WTC11 (cell line): ENCODE data around the gene ZCCHC14. TPM values are rescaled to one million over a fixed set of nuclear protein-coding genes. Genes with fewer than 3 reads are reported as not detected.

Experiments
- ATAC-seq: fragments of 200-7000 bp; cut with Tn5 transposase; 2 replicates; pipeline ENCODE4 v1.10.0; 2021; ENCODE audit warnings: mild to moderate bottlenecking, moderate library complexity
- CTCF ChIA-PET: fragments of 300-600 bp; sonication (Branson Sonifier 250); formaldehyde crosslinking; loops from one replicate; lab custom pipeline; 2021; ENCODE audit warnings: antibody characterized with exemption; lab: Charles Lee
- POLR2A ChIA-PET: fragments of 350-600 bp; sonication (Branson Sonifier 250); formaldehyde crosslinking; loops from one replicate; lab custom pipeline; 2021; ENCODE audit warnings: antibody characterized with exemption; lab: Charles Lee
- DNase-seq: peaks from one replicate; pipeline ENCODE4 v3.0.0; 2021; ENCODE audit warnings: low spot score
- H3K27ac Mint-ChIP-seq: 2 replicates; pipeline ENCODE4 v1.8.0; 2021; ENCODE audit warnings: mixed read lengths
- H3K27me3 Mint-ChIP-seq: 2 replicates; pipeline ENCODE4 v1.8.0; 2021; ENCODE audit warnings: low read depth, mild to moderate bottlenecking, moderate library complexity, mixed read lengths
- H3K36me3 Mint-ChIP-seq: 2 replicates; pipeline ENCODE4 v1.8.0; 2021; ENCODE audit warnings: mixed read lengths
- H3K4me1 Mint-ChIP-seq: 2 replicates; pipeline ENCODE4 v1.8.0; 2022; ENCODE audit warnings: mixed read lengths
- H3K4me3 Mint-ChIP-seq: 2 replicates; pipeline ENCODE4 v1.8.0; 2021; ENCODE audit warnings: mild to moderate bottlenecking, moderate library complexity, mixed read lengths
- H3K9me3 Mint-ChIP-seq: 2 replicates; pipeline ENCODE4 v1.8.0; 2021; ENCODE audit warnings: mixed read lengths
- ATF3 ChIP-seq: sonication (generic); formaldehyde crosslinking; conservative IDR thresholded peaks from 2 replicates; pipeline ENCODE4 v1.8.1; 2022; ENCODE audit warnings: mild to moderate bottlenecking, missing genetic modification reagents
- CREB1 ChIP-seq: sonication (generic); formaldehyde crosslinking; IDR thresholded peaks from 2 replicates; pipeline ENCODE4 v1.8.0; 2023; ENCODE audit warnings: mild to moderate bottlenecking, missing genetic modification reagents
- CREM ChIP-seq: sonication (generic); formaldehyde crosslinking; IDR thresholded peaks from 2 replicates; pipeline ENCODE4 v1.8.1; 2022; ENCODE audit warnings: mild to moderate bottlenecking, missing genetic modification reagents, moderate library complexity
- CTCF ChIP-seq: fragments of 200-600 bp; IDR thresholded peaks from 2 replicates; pipeline ENCODE4 v1.8.0; 2022; ENCODE audit warnings: antibody characterized with exemption
- ELF4 ChIP-seq: sonication (generic); formaldehyde crosslinking; IDR thresholded peaks from 2 replicates; pipeline ENCODE4 v1.8.1; 2022; ENCODE audit warnings: low read depth, mild to moderate bottlenecking, moderate library complexity, missing genetic modification reagents
- EMX1 ChIP-seq: fragments of 250-450 bp; sonication (Bioruptor Pico); IDR thresholded peaks from 2 replicates; pipeline ENCODE4 v1.8.0; 2021; ENCODE audit warnings: mild to moderate bottlenecking
- FOXJ3 ChIP-seq: sonication (generic); formaldehyde crosslinking; IDR thresholded peaks from 2 replicates; pipeline ENCODE4 v1.9.0; 2021; ENCODE audit warnings: missing genetic modification reagents, mild to moderate bottlenecking, borderline replicate concordance
- FOXK1 ChIP-seq: sonication (generic); formaldehyde crosslinking; IDR thresholded peaks from 2 replicates; pipeline ENCODE4 v1.8.0; 2022; ENCODE audit warnings: mild to moderate bottlenecking, moderate library complexity, missing genetic modification reagents
- GRHL2 ChIP-seq: fragments of 250-450 bp; sonication (Bioruptor Pico); IDR thresholded peaks from 2 replicates; pipeline ENCODE4 v1.8.0; 2022; ENCODE audit warnings: mild to moderate bottlenecking, moderate library complexity; ENCODE audit not compliant: insufficient replicate concordance, severe bottlenecking
- IRF2 ChIP-seq: sonication (generic); formaldehyde crosslinking; IDR thresholded peaks from 2 replicates; pipeline ENCODE4 v1.8.0; 2022; ENCODE audit warnings: low read depth, missing genetic modification reagents, borderline replicate concordance
- NR3C1 ChIP-seq: sonication (generic); formaldehyde crosslinking; conservative IDR thresholded peaks from 2 replicates; pipeline ENCODE4 v1.8.1; 2023; ENCODE audit warnings: low read depth, mild to moderate bottlenecking, missing genetic modification reagents
- PRDM15 ChIP-seq: sonication (generic); formaldehyde crosslinking; IDR thresholded peaks from 2 replicates; pipeline ENCODE4 v1.8.0; 2022; ENCODE audit warnings: missing genetic modification reagents
- RELA ChIP-seq: sonication (generic); formaldehyde crosslinking; IDR thresholded peaks from 2 replicates; pipeline ENCODE4 v1.8.1; 2022; ENCODE audit warnings: missing genetic modification reagents, mild to moderate bottlenecking, borderline replicate concordance
- STAT6 ChIP-seq: sonication (generic); formaldehyde crosslinking; conservative IDR thresholded peaks from 2 replicates; pipeline ENCODE4 v1.8.1; 2023; ENCODE audit warnings: mild to moderate bottlenecking, low read depth, missing genetic modification reagents, moderate library complexity
- TCF7 ChIP-seq: sonication (generic); formaldehyde crosslinking; IDR thresholded peaks from 2 replicates; pipeline ENCODE4 v1.8.0; 2022; ENCODE audit warnings: mild to moderate bottlenecking, low read depth, missing genetic modification reagents, moderate library complexity
- TEAD4 ChIP-seq: sonication (generic); formaldehyde crosslinking; IDR thresholded peaks from 2 replicates; pipeline ENCODE4 v1.8.0; 2022; ENCODE audit warnings: mild to moderate bottlenecking, missing genetic modification reagents
- ZBTB43 ChIP-seq: sonication (generic); formaldehyde crosslinking; IDR thresholded peaks from 2 replicates; pipeline ENCODE4 v1.8.1; 2023; ENCODE audit warnings: mild to moderate bottlenecking, missing genetic modification reagents
- ZNF121 ChIP-seq: sonication (generic); formaldehyde crosslinking; IDR thresholded peaks from 2 replicates; pipeline ENCODE4 v1.8.0; 2023; ENCODE audit warnings: missing genetic modification reagents
- total RNA-seq: library from RNA; stranded (reverse); gene quantifications from 3 replicates; pipeline ENCODE4 v1.2.3, GENCODE V29; 2021

The ZCCHC14 gene
- total RNA-seq, 1 experiment from 2014 or later = 33.8 TPM

GRCh38 chr16:87463722-87464690, 28.8 kb downstream of the ZCCHC14 start (continued):
- TF ChIP-seq PRDM15 = no peak
- no peak for TF ChIP-seq NR3C1
- no peak for TF ChIP-seq GRHL2 (CRISPR knock-in tag)
- TF ChIP-seq FOXJ3 (CRISPR knock-in tag) = no peak
- no peak for TF ChIP-seq ELF4 (CRISPR knock-in tag)
- TF ChIP-seq IRF2 (CRISPR knock-in tag) = no peak
- TF ChIP-seq EMX1 = no peak
- no peak for TF ChIP-seq FOXK1 (CRISPR knock-in tag)
- no peak for TF ChIP-seq RELA (CRISPR knock-in tag)
- no peak for TF ChIP-seq ZNF121 (CRISPR knock-in tag)

- POLR2A ChIA-PET = interaction anchor here (1.0 kb wide), 1 partner anchor 115 kb away, joined by 3 read pairs; no protein-coding TSS in a partner anchor
- no peaks in the 10 kb centered on the region for H3K9me3 Mint-ChIP-seq
- DNase-seq (peak; percentile 94), ATAC-seq (peak; percentile 99)
- peak overlapping the region; percentile 54 for H3K4me3 Mint-ChIP-seq
- H3K27ac Mint-ChIP-seq = peak overlapping the region; percentile 80
- CTCF ChIA-PET = interaction anchor here (0.5 to 1.9 kb wide), 37 partner anchors 9 to 410 kb away, joined by 3 to 26 read pairs (median 5); partner anchors contain the start of gene FBXO31
- H3K27me3 Mint-ChIP-seq = no peaks in the 10 kb centered on the region
- H3K36me3 Mint-ChIP-seq = peaks cover 29% of the 10 kb centered on the region; the same call in 1 of the 2 replicates
- peaks cover 30% of the 10 kb centered on the region for H3K4me1 Mint-ChIP-seq
- TF ChIP-seq EMX1 = no peak
- TF ChIP-seq TCF7 = no peak
- TF ChIP-seq TEAD4 (CRISPR knock-in tag) = no peak
- TF ChIP-seq PRDM15 = peak; percentile 86
- TF ChIP-seq ZNF121 (CRISPR knock-in tag) = no peak
- no peak for TF ChIP-seq ATF3 (CRISPR knock-in tag)
- no peak for TF ChIP-seq CTCF
- no peak for TF ChIP-seq ZBTB43
- no peak for TF ChIP-seq STAT6 (CRISPR knock-in tag)
- TF ChIP-seq CREM (CRISPR knock-in tag) = no peak
- no peak for TF ChIP-seq CREB1 (CRISPR knock-in tag)
Observed at GRCh38 chr16:87461466-87461991, 31.3 kb downstream of the ZCCHC14 start.
